GM15510 (cell line): Measurements from ENCODE around the gene DYNC2LI1.

Experiments used
- POLR2A ChIP-seq: IDR thresholded peaks from 3 replicates; pipeline ENCODE4 v1.6.1; 2011; ENCODE audit warnings: borderline replicate concordance; ENCODE audit not compliant: insufficient read length; ENCODE audit errors: extremely low read depth

The DYNC2LI1 gene

GRCh38 chr2:43773876-43774613, at the start of gene DYNC2LI1:
Gene DYNC2LI1 (plus strand): TSS chr2:43774039. CDS start chr2:43774139, 100 bp downstream.
- TF ChIP-seq POLR2A, result peak; percentile 45

DNA sequence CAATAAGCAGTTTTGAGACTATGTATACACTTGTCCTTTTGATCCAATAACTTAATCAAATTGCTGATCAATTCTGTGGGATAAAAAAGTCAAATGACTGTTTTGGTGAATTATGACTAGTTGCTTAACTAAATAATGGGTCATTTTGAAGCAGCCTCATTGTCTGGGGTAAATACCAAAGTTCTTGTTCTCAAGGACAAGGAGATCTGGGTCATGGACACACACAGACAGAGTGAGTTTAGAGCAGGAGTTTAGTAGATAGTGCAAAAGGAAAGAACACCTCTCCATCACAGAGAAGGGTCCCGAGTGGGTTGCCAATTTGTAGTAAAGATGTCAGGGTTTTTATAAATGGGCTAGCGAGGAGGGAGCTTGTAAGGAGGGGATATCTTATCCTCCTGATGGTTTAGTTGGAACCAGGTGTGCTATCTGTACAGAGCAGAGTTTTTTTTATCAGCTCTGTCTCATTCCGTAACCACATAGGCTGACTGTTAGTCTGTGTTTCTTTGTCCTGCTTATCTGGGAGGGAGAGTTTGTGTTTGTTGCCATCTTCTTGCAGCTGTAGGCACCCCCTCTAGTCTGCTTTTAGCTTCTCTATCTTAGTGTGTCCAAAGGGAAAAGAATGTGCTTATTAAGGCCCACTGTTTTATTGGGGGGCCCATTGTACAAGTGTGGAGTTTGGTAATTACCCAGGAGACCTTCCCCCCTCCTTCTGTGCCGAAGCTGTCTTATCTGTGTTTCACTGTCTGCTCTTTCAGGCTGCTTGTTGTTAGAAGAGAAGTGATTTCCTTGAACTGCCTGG, 48.9 kb upstream of the DYNC2LI1 start:
- TF ChIP-seq POLR2A, result no peak

DNA sequence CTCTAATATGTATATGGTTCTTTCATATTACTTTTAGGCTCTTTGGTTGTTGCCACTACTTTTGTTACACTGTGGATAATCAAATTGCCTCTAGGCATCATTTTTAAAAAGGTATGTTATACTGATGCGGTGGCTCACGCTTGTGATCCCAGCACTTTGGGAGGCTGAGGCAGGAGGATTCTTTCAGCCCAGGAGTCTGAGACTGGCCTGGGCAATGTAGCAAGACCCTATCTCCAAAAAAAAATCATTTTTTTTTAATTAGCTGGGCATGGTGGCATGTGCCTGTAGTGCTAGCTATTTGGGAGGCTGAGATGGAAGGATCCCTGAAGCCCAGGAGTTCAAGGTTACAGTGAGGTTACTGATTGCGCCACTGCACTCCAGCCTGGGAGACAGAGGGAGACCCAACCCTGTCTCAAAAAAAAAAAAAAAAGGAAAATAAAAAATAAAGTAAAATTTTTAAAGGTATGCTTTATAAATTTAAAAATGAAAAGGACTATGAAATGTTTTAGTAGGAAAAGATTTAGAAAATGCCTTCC, 48.1 kb upstream of the DYNC2LI1 start:
- TF ChIP-seq POLR2A, result no peak

DNA sequence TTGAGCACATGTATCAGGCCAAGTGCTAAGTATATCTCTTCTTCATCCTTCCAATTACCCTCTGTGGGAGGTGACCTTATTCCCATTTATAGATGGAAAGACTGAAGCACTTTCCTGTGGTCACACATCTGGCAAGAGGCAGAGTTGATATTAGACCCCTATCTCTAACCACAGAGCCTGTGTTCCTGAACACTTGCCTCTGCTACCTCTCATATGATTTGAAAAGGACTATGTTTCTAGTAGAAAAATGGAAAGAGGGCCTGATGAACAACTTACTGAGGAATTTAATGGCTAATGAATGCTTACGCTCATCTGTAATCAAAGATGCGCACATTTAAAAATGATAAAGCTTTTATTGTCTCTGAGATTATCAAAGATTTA, 46.2 kb upstream of the DYNC2LI1 start:
- TF ChIP-seq POLR2A, result no peak

GRCh38 chr2:43729491-43730174, 44.2 kb upstream of the DYNC2LI1 start:
- no peak for TF ChIP-seq POLR2A

GRCh38 chr2:43731211-43731610, 42.6 kb upstream of the DYNC2LI1 start:
- no peak for TF ChIP-seq POLR2A

- TF ChIP-seq POLR2A, result no peak
These were observed 37.2 kb upstream of the DYNC2LI1 start for GRCh38 chr2:43736637-43737036.

- TF ChIP-seq POLR2A, result no peak
These were observed 36.6 kb upstream of the DYNC2LI1 start for GRCh38 chr2:43737097-43737854.

GRCh38 chr2:43737855-43738254, 36.0 kb upstream of the DYNC2LI1 start:
- no peak for TF ChIP-seq POLR2A

DNA sequence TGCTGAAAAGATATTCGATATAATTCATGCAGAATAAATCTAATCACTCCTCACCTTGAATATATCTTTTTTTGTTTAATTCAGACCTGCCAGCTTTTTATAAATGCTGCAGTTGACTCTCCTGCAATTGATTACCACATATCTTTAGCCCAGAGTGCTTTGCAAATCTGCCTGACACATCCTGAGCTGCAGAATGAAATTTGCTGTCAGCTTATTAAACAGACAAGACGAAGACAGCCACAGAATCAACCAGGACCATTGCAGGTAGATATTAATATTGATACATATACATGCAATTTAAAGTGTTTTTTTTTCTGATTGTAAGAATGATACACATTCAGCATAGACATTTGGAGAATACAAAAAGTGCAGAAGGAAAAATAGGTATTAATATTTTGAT, 35.6 kb upstream of the DYNC2LI1 start:
- TF ChIP-seq POLR2A, result no peak

DNA sequence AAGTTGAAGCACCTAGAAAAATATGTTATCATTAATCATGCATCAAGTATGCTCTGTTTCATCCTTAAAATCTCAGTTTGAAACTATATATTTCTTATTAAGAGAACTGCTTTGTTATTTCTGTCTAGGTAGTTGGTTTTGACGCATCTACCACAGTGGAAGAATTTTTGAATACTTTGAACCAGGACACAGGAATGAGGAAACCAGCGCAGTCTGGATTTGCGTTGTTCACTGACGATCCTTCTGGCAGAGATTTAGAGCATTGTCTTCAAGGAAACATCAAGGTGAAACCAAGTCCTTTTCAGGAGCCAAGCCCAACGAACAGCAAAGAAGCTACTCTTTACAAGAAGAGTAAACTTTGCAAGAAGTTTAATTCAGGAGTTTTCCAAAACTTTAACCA, 30.1 kb upstream of the DYNC2LI1 start:
- no peak for TF ChIP-seq POLR2A

GRCh38 chr2:43745457-43745856, 28.4 kb upstream of the DYNC2LI1 start:
- no peak for TF ChIP-seq POLR2A

DNA sequence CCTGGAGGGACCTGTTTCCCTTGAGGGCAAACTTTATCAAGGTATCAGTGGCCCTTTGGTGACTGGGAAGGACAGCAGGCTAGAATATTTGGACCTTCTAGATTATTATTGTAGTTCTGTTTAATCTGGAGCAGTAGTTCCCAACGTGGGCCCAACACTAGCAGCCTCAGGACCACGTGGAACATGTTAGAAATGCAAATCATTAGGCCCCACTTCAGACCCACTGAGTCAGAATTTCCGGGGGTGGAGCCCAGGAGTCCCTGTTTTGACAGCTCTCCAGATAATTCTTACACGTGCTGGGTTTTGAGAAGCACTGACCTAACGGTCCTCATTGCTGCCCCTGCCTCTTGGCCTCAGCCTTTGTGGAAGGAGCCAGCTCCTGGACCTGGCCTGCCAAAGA, 25.5 kb upstream of the DYNC2LI1 start:
- TF ChIP-seq POLR2A, result no peak

DNA sequence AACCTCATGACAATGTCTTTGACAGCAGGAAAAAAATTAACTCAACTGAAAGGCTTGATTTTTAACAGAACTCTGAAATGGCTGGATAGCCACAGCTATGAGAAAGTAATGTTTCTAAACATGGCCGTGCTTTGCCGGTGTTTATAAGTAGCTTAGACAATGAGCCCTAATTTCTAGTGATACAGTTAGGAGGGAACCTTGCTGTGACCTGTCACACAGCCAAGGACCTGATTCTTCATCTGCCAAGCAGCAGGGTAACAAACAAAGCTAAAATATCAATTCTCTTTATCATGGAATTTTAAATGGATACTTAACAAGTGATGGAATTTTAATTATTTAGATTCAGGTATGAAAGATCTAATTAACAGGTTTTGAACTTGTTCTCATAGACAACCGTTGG, 24.3 kb upstream of the DYNC2LI1 start:
- TF ChIP-seq POLR2A, result no peak

GRCh38 chr2:43751476-43751990, 22.3 kb upstream of the DYNC2LI1 start:
- no peak for TF ChIP-seq POLR2A

- TF ChIP-seq POLR2A, result no peak
These were observed 21.5 kb upstream of the DYNC2LI1 start for GRCh38 chr2:43752302-43752701.
